Stimulated activated CD8-positive, alpha-beta memory T cell treated with anti-CD3 and anti-CD28 coated beads, Interleukin-12 subunit alpha, Interleukin-12 subunit beta, amount 100 ng/mL, for 1 hour (primary cell): Measurements from ENCODE around the gene CCDC102B.
"Not testable (repeated sequence)": the region's sequence is repeated elsewhere in the genome, so short reads cannot be mapped to it uniquely, and the experiment has no call there.

Experiments used
- DNase-seq: peaks from one replicate; pipeline ENCODE4 v3.0.0-alpha.2; 2020; ENCODE audit warnings: low read depth

CCDC102B gene

GRCh38 chr18:68909579-68909978 lies 111.7 kb downstream of the CCDC102B start:
- DNase-seq, result no peak

- DNase-seq, result no peak
These were observed 117.2 kb downstream of the CCDC102B start for GRCh38 chr18:68915061-68915460.

- no peak for DNase-seq
These were observed 118.9 kb downstream of the CCDC102B start for GRCh38 chr18:68916734-68917133.

- no peak for DNase-seq
These were observed 120.3 kb downstream of the CCDC102B start for GRCh38 chr18:68918216-68918615.

- no peak for DNase-seq
These were observed 122.0 kb downstream of the CCDC102B start for GRCh38 chr18:68919900-68920299.

- DNase-seq, result no peak
These were observed 124.5 kb downstream of the CCDC102B start for GRCh38 chr18:68922392-68922791.

- no peak for DNase-seq
These were observed 127.4 kb downstream of the CCDC102B start for GRCh38 chr18:68925268-68925667.

- no peak for DNase-seq
These were observed 131.1 kb downstream of the CCDC102B start for GRCh38 chr18:68928762-68929675.

GRCh38 chr18:68935686-68936085 lies 137.8 kb downstream of the CCDC102B start:
- no peak for DNase-seq

- no peak for DNase-seq
These were observed 139.2 kb downstream of the CCDC102B start for GRCh38 chr18:68937029-68937599.

GRCh38 chr18:68940039-68940438 lies 142.2 kb downstream of the CCDC102B start:
- DNase-seq, result no peak

- DNase-seq, result no peak
These were observed 142.9 kb downstream of the CCDC102B start for GRCh38 chr18:68940754-68941153.

GRCh38 chr18:68942230-68942629 lies 144.3 kb downstream of the CCDC102B start:
- DNase-seq, result no peak

- DNase-seq, result not testable (repeated sequence)
These were observed 146.0 kb downstream of the CCDC102B start for GRCh38 chr18:68943861-68944260.

- no peak for DNase-seq
These were observed 146.4 kb downstream of the CCDC102B start for GRCh38 chr18:68944330-68944729.

GRCh38 chr18:68944826-68945225 lies 146.9 kb downstream of the CCDC102B start:
- no peak for DNase-seq

GRCh38 chr18:68948622-68949021 lies 150.7 kb downstream of the CCDC102B start:
- no peak for DNase-seq

GRCh38 chr18:68954738-68955137 lies 156.9 kb downstream of the CCDC102B start:
- no peak for DNase-seq

- no peak for DNase-seq
These were observed 158.8 kb downstream of the CCDC102B start for GRCh38 chr18:68956650-68957049.

GRCh38 chr18:68960355-68960754 lies 162.5 kb downstream of the CCDC102B start:
- no peak for DNase-seq

GRCh38 chr18:68962623-68963022 lies 164.7 kb downstream of the CCDC102B start:
- DNase-seq, result no peak

GRCh38 chr18:68965817-68966216 lies 167.9 kb downstream of the CCDC102B start:
- no peak for DNase-seq

- DNase-seq, result no peak
These were observed 171.1 kb downstream of the CCDC102B start for GRCh38 chr18:68969027-68969426.

GRCh38 chr18:68972176-68972575 lies 174.3 kb downstream of the CCDC102B start:
- no peak for DNase-seq
